ENCODE results near the gene BUB3. TPM values are rescaled to one million over a fixed set of nuclear protein-coding genes. Genes with fewer than 3 reads are reported as not detected.

The BUB3 gene
- total and polyA plus RNA-seq, 2 experiments from 2014 or later, result 92.0 to 131 TPM

DNA sequence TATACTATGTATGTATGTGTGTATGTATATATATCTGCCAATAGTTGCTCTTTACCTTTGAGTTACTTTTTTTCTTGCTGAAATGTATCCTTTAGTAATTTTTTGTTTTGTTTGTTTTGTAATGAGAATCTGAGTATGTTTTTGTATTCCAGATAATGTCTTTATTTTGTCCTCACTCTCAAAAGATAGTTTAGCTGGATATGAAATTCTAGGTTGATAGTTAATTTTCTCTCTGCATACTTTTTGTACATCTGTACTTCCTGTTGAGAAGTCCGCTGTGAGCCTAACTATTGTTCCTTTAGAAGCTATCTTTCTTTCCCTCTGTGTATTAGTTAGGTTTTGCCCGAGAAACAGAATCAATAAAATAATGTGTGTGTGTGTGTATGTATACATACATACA is 29.5 kb downstream of the BUB3 start:
- Histone ChIP-seq H3K9me3 (ENCODE audit: low read depth) (no peaks in the 10 kb centered on the region), H3K36me3 (replicated peaks; ENCODE audit: insufficient read depth, low read depth) (no peaks in the 10 kb centered on the region), H2AFZ (no peak overlapping the region), H4K20me1 (ENCODE audit: insufficient read depth, poor library complexity, severe bottlenecking) (no peaks in the 10 kb centered on the region), H3K4me1 (ENCODE audit: insufficient read depth) (no peaks in the 10 kb centered on the region), H3K4me2 (no peak overlapping the region), H3K79me2 (no peaks in the 10 kb centered on the region), H3K4me3 (no peak overlapping the region), H3K27ac (no peak overlapping the region), H3K27me3 (no peaks in the 10 kb centered on the region), H3K9me2 (replicated peaks; ENCODE audit: insufficient read depth) (no peaks in the 10 kb centered on the region)
- no peak for TF ChIP-seq EZH2 (IDR thresholded peaks at IDR 0.05; ENCODE audit: borderline replicate concordance)
- TF ChIP-seq EZH2phosphoT487 (IDR thresholded peaks at IDR 0.05; ENCODE audit: low read depth, severe bottlenecking, unreplicated experiment), result no peak
- TF ChIP-seq, protein P1, sequence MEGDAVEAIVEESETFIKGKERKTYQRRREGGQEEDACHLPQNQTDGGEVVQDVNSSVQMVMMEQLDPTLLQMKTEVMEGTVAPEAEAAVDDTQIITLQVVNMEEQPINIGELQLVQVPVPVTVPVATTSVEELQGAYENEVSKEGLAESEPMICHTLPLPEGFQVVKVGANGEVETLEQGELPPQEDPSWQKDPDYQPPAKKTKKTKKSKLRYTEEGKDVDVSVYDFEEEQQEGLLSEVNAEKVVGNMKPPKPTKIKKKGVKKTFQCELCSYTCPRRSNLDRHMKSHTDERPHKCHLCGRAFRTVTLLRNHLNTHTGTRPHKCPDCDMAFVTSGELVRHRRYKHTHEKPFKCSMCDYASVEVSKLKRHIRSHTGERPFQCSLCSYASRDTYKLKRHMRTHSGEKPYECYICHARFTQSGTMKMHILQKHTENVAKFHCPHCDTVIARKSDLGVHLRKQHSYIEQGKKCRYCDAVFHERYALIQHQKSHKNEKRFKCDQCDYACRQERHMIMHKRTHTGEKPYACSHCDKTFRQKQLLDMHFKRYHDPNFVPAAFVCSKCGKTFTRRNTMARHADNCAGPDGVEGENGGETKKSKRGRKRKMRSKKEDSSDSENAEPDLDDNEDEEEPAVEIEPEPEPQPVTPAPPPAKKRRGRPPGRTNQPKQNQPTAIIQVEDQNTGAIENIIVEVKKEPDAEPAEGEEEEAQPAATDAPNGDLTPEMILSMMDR (IDR thresholded peaks at IDR 0.05; ENCODE audit: poor library complexity), result no peak
- WGBS (ENCODE audit: low lambda C conversion rate, missing lambda C conversion rate), result 96% methylated on average over 2 of the region's 2 CpGs
- DNase-seq (ENCODE audit: low spot score), result no peak

DNA sequence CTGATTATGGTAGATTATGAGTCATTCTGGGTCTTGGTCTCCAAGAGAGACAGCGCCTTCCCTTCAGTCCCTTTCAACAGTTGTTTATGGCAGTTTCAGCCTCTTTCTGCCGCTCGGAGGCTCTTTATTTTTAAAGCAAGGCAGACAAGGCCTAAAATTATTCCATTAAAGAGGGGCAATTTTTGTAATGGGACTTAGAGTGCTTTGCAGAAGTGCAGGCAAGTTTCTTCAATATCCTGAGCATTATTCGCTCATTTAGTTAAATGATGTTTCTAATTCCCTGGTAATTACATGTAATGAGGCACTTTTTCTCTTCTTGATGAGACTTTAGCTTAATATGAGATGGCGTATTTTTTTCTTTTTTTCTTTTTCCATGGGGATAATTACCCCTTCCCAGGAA is 33.6 kb downstream of the BUB3 start:
- Histone ChIP-seq H2AFZ (no peak overlapping the region), H3K4me2 (no peak overlapping the region), H3K27me3 (no peaks in the 10 kb centered on the region), H3K27ac (no peak overlapping the region), H3K4me1 (ENCODE audit: insufficient read depth) (no peaks in the 10 kb centered on the region), H3K4me3 (no peak overlapping the region), H3K36me3 (replicated peaks; ENCODE audit: insufficient read depth, low read depth) (no peaks in the 10 kb centered on the region), H4K20me1 (ENCODE audit: insufficient read depth, poor library complexity, severe bottlenecking) (no peaks in the 10 kb centered on the region), H3K79me2 (no peaks in the 10 kb centered on the region), H3K9me3 (ENCODE audit: low read depth) (no peaks in the 10 kb centered on the region), H3K9me2 (replicated peaks; ENCODE audit: insufficient read depth) (no peaks in the 10 kb centered on the region)
- TF ChIP-seq EZH2phosphoT487 (IDR thresholded peaks at IDR 0.05; ENCODE audit: low read depth, severe bottlenecking, unreplicated experiment) (no peak), EZH2 (IDR thresholded peaks at IDR 0.05; ENCODE audit: borderline replicate concordance) (no peak)
- TF ChIP-seq, protein P1 (IDR thresholded peaks at IDR 0.05; ENCODE audit: poor library complexity), result no peak
- WGBS (ENCODE audit: low lambda C conversion rate, missing lambda C conversion rate), result 94% methylated on average over 5 of the region's 5 CpGs
- DNase-seq (ENCODE audit: low spot score), result no peak

DNA sequence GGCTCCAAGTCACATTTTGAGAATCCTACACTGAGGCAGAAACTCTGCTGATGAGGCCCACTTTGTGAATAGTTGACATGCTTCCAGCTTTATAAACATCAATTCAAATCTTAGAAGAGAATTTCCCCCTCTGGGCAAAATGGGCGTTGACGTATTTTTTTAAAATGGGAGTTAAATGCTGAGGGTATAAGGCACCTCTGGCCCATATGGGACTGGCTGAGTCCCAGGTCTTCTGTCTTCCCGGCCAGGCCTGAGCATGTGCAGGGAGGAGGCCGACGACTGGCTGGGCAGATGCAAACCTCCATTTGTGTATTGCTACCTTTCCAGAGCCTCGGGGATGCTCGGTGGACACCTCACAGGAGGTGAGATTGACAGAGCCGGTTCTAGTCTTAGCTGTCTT is 37.7 kb downstream of the BUB3 start:
- H3K9me3 ChIP-seq (ENCODE audit: low read depth), result no peaks in the 10 kb centered on the region
- H3K79me2 ChIP-seq, result no peaks in the 10 kb centered on the region
- no peak overlapping the region for H3K4me3 ChIP-seq
- no peak overlapping the region for H2AFZ ChIP-seq
- H3K4me2 ChIP-seq, result no peak overlapping the region
- no peaks in the 10 kb centered on the region for H3K9me2 ChIP-seq (replicated peaks; ENCODE audit: insufficient read depth)
- no peaks in the 10 kb centered on the region for H4K20me1 ChIP-seq (ENCODE audit: insufficient read depth, poor library complexity, severe bottlenecking)
- no peaks in the 10 kb centered on the region for H3K27me3 ChIP-seq
- TF ChIP-seq EZH2 (IDR thresholded peaks at IDR 0.05; ENCODE audit: borderline replicate concordance) (no peak), EZH2phosphoT487 (IDR thresholded peaks at IDR 0.05; ENCODE audit: low read depth, severe bottlenecking, unreplicated experiment) (no peak)
- TF ChIP-seq, protein P1 (IDR thresholded peaks at IDR 0.05; ENCODE audit: poor library complexity), result no peak
- no peaks in the 10 kb centered on the region for H3K36me3 ChIP-seq (replicated peaks; ENCODE audit: insufficient read depth, low read depth)
- no peak for DNase-seq (ENCODE audit: low spot score)
- 84% methylated on average over 8 of the region's 8 CpGs for WGBS (ENCODE audit: low lambda C conversion rate, missing lambda C conversion rate)
- H3K27ac ChIP-seq, result no peak overlapping the region
- H3K4me1 ChIP-seq (ENCODE audit: insufficient read depth), result no peaks in the 10 kb centered on the region

- Histone ChIP-seq H3K36me3 (replicated peaks; ENCODE audit: insufficient read depth, low read depth) (no peaks in the 10 kb centered on the region), H3K79me2 (no peaks in the 10 kb centered on the region), H3K27me3 (no peaks in the 10 kb centered on the region), H3K4me1 (ENCODE audit: insufficient read depth) (no peaks in the 10 kb centered on the region), H3K9me2 (replicated peaks; ENCODE audit: insufficient read depth) (no peaks in the 10 kb centered on the region), H3K9me3 (ENCODE audit: low read depth) (no peaks in the 10 kb centered on the region), H3K4me2 (no peak overlapping the region), H3K4me3 (no peak overlapping the region), H2AFZ (no peak overlapping the region), H3K27ac (no peak overlapping the region), H4K20me1 (ENCODE audit: insufficient read depth, poor library complexity, severe bottlenecking) (no peaks in the 10 kb centered on the region)
- 89% methylated on average over 9 of the region's 9 CpGs for WGBS (ENCODE audit: low lambda C conversion rate, missing lambda C conversion rate)
- no peak for DNase-seq (ENCODE audit: low spot score)
- TF ChIP-seq EZH2 (IDR thresholded peaks at IDR 0.05; ENCODE audit: borderline replicate concordance) (no peak), EZH2phosphoT487 (IDR thresholded peaks at IDR 0.05; ENCODE audit: low read depth, severe bottlenecking, unreplicated experiment) (no peak)
- TF ChIP-seq, protein P1 (IDR thresholded peaks at IDR 0.05; ENCODE audit: poor library complexity), result no peak
Observed at GRCh38 chr10:123194056-123194455, 39.9 kb downstream of the BUB3 start.

Measured in hepatocyte (in vitro differentiated cells).